Fibroblast of lung (primary cell): Measurements from ENCODE around the gene LEKR1. TPM values are rescaled to one million over a fixed set of nuclear protein-coding genes. Genes with fewer than 3 reads are reported as not detected.
A peak's percentile ranks its signal among the peaks of the same experiment; 100 is the strongest.

Source experiments
- DNase-seq, 2 donors: peaks; one replicate each; pipeline versions ENCODE4 v3.0.0 to v3.0.0-alpha.2; 2010; ENCODE audit warnings: low read depth in 2 of 2
- H2AFZ ChIP-seq: 2 replicates; pipeline ENCODE4 v1.5.1; 2012; ENCODE audit warnings: low read length, control low read depth, inconsistent platforms
- H3K27ac ChIP-seq: 2 replicates; pipeline ENCODE4 v1.5.1; 2011; ENCODE audit warnings: low read length, control low read depth; ENCODE audit not compliant: insufficient read depth
- H3K27me3 ChIP-seq: 2 replicates; pipeline ENCODE4 v1.5.1; 2011; ENCODE audit warnings: mild to moderate bottlenecking, low read length; ENCODE audit not compliant: control insufficient read depth, insufficient read depth
- H3K36me3 ChIP-seq: 2 replicates; pipeline ENCODE4 v1.5.1; 2011; ENCODE audit warnings: low read length; ENCODE audit not compliant: control insufficient read depth, insufficient read depth
- H3K4me1 ChIP-seq: 2 replicates; pipeline ENCODE4 v1.5.1; 2011; ENCODE audit warnings: low read length; ENCODE audit not compliant: control insufficient read depth, insufficient read depth; ENCODE audit errors: extremely low read depth
- H3K4me2 ChIP-seq: 2 replicates; pipeline ENCODE4 v1.5.1; 2011; ENCODE audit warnings: low read length, control low read depth; ENCODE audit not compliant: insufficient read depth; ENCODE audit errors: extremely low read depth
- H3K4me3 ChIP-seq, 4 experiments: fragments of 200-600 bp in 1 of 4; sonication (generic) in 1 of 4; replicated peaks in 1 of 4; 2 replicates each; pipeline ENCODE4 v1.5.1; 2011 to 2016; ENCODE audit warnings: low read length in 4 of 4, low read depth in 3 of 4, mild to moderate bottlenecking in 3 of 4, control low read depth in 2 of 4, inconsistent platforms in 1 of 4, mixed read lengths in 1 of 4; ENCODE audit not compliant: insufficient read depth in 1 of 4; ENCODE audit errors: control extremely low read depth in 1 of 4
- H3K79me2 ChIP-seq: 2 replicates; pipeline ENCODE4 v1.5.1; 2012; ENCODE audit warnings: mild to moderate bottlenecking, low read length, inconsistent platforms; ENCODE audit not compliant: control insufficient read depth, insufficient read depth
- H3K9ac ChIP-seq: 2 replicates; pipeline ENCODE4 v1.5.1; 2011; ENCODE audit warnings: mild to moderate bottlenecking, low read length, control low read depth; ENCODE audit not compliant: insufficient read depth
- H3K9me3 ChIP-seq: 2 replicates; pipeline ENCODE4 v1.5.1; 2012; ENCODE audit warnings: low read depth, low read length; ENCODE audit not compliant: control insufficient read depth, insufficient read depth
- H4K20me1 ChIP-seq: 2 replicates; pipeline ENCODE4 v1.5.1; 2011; ENCODE audit warnings: low read length; ENCODE audit not compliant: control insufficient read depth, insufficient read depth; ENCODE audit errors: extremely low read depth
- CTCF ChIP-seq, 2 donors: IDR thresholded peaks in 1 of 2; conservative IDR thresholded peaks in 1 of 2; 1 replicate in 1 of 2; 2 replicates in 1 of 2; pipeline ENCODE4 v1.5.1; 2011 to 2012; ENCODE audit warnings: low read length in 2 of 2, control low read depth in 1 of 2, inconsistent platforms in 1 of 2, low read depth in 1 of 2, mild to moderate bottlenecking in 1 of 2
- EZH2 ChIP-seq: IDR thresholded peaks from 2 replicates; pipeline ENCODE4 v1.5.1; 2012; ENCODE audit warnings: low read length, control low read depth, mild to moderate bottlenecking; ENCODE audit errors: missing control alignments
- polyA plus RNA-seq, 2 donors: library from polyadenylated mRNA; depleted of rRNA in 1 of 2; stranded (reverse) in 1 of 2; unstranded in 1 of 2; fragments of >200 nt; gene quantifications; 2 replicates each; pipeline ENCODE4 v1.2.1, GENCODE V29; 2011 to 2012; ENCODE audit warnings: missing spikeins in 1 of 2
- total RNA-seq: library from RNA; depleted of rRNA; stranded (reverse); fragments of >200 nt; gene quantifications from 2 replicates; pipeline ENCODE4 v1.2.1, GENCODE V29; 2014

The LEKR1 gene
- total and polyA plus RNA-seq, 2 donors (not counting 1 experiment from before 2014, with no cell fraction given): 0.28 to 1.3 TPM

DNA sequence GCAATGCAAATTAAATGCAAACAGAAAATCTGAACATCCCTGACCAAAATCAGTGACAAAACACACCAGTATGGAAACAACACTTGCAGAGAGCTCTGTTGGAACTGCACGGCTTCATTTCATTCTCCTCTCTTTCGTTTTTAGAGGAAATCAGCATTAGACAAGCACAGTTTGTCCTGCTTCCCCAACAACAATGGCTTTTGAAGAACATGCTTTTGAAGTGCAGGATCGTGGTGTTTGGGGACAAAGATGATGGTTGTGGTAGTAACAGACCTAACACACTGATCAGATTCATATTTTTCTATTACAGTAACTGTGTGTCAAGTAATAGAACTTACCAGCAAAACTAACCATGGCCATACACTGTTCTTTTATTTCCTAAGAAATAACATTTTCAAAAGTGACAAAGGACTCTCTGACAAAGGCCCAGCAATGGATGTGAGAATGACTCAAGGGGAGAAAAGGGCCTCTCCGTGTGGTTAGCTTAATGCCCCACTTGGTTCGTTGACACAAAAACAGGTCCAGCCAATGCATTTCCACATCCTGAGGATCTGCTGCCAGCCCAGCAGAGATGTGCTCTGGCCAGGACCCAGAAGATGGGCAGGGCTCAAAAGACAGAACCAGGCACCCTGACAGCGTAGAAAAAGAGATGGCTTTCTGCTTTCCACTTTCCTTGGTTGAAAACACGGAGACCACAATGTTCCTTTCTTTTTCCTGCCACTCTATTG lies 249.7 kb downstream of the LEKR1 start:
- H3K9ac ChIP-seq: no peak overlapping the region
- TF ChIP-seq CTCF (conservative IDR thresholded peaks at IDR 0.05 in 1 of 2, IDR thresholded peaks at IDR 0.05 in 1 of 2; ENCODE audit: low read depth in 1 of 2, low read length in 2 of 2): no peak
- TF ChIP-seq EZH2: no peak
- no peaks in the 10 kb centered on the region for H3K9me3 ChIP-seq
- no peak overlapping the region for H3K27ac ChIP-seq
- no peaks in the 10 kb centered on the region for H3K79me2 ChIP-seq
- H4K20me1 ChIP-seq: no peaks in the 10 kb centered on the region
- no peaks in the 10 kb centered on the region for H3K36me3 ChIP-seq
- no peak overlapping the region for H3K4me2 ChIP-seq
- H2AFZ ChIP-seq: no peak overlapping the region
- no peaks in the 10 kb centered on the region for H3K27me3 ChIP-seq
- no peak for DNase-seq
- H3K4me1 ChIP-seq: peaks cover 3% of the 10 kb centered on the region
- H3K4me3 ChIP-seq: no peak overlapping the region

GRCh38 chr3:157077565-157077991 lies 251.4 kb downstream of the LEKR1 start:
- no peaks in the 10 kb centered on the region for H4K20me1 ChIP-seq
- peak overlapping the region; percentile 12 for H2AFZ ChIP-seq
- no peaks in the 10 kb centered on the region for H3K36me3 ChIP-seq
- H3K9me3 ChIP-seq: no peaks in the 10 kb centered on the region
- H3K79me2 ChIP-seq: no peaks in the 10 kb centered on the region
- H3K4me3 ChIP-seq: no peak overlapping the region
- peaks cover 13% of the 10 kb centered on the region for H3K4me1 ChIP-seq
- H3K9ac ChIP-seq: no peak overlapping the region
- peak overlapping the region; percentile 66 for H3K27ac ChIP-seq
- TF ChIP-seq EZH2 (no peak), CTCF (conservative IDR thresholded peaks at IDR 0.05 in 1 of 2, IDR thresholded peaks at IDR 0.05 in 1 of 2; ENCODE audit: low read depth in 1 of 2, low read length in 2 of 2) (peak; percentile 9 to 36)
- peak in 1 of 2 donors; percentile 65 for DNase-seq
- peak overlapping the region; percentile 63 for H3K4me2 ChIP-seq
- H3K27me3 ChIP-seq: no peaks in the 10 kb centered on the region

GRCh38 chr3:157078131-157078810 lies 252.1 kb downstream of the LEKR1 start:
- peaks cover 16% of the 10 kb centered on the region for H3K4me1 ChIP-seq
- H3K27me3 ChIP-seq: no peaks in the 10 kb centered on the region
- no peaks in the 10 kb centered on the region for H3K79me2 ChIP-seq
- no peaks in the 10 kb centered on the region for H3K36me3 ChIP-seq
- H3K4me3 ChIP-seq: no peak overlapping the region
- no peaks in the 10 kb centered on the region for H3K9me3 ChIP-seq
- no peak for TF ChIP-seq CTCF (conservative IDR thresholded peaks at IDR 0.05 in 1 of 2, IDR thresholded peaks at IDR 0.05 in 1 of 2; ENCODE audit: low read depth in 1 of 2, low read length in 2 of 2)
- no peak for TF ChIP-seq EZH2
- no peak overlapping the region for H3K27ac ChIP-seq
- no peaks in the 10 kb centered on the region for H4K20me1 ChIP-seq
- DNase-seq: peak in 1 of 2 donors; percentile 40
- no peak overlapping the region for H3K4me2 ChIP-seq
- no peak overlapping the region for H2AFZ ChIP-seq
- no peak overlapping the region for H3K9ac ChIP-seq
